ENCODE results near the gene LAMA4.

GRCh38 chr6:112180095-112180820, 74.1 kb downstream of the LAMA4 start:
- no peak for TF ChIP-seq USF2 (IDR thresholded peaks at IDR 0.05)
- peak; percentile 76 for TF ChIP-seq CTCF (IDR thresholded peaks at IDR 0.05)
- no peak for TF ChIP-seq CEBPB (IDR thresholded peaks at IDR 0.05)
- TF ChIP-seq EHMT2 (IDR thresholded peaks at IDR 0.05; ENCODE audit: low read depth): no peak
- TF ChIP-seq CBX2 (IDR thresholded peaks at IDR 0.05; ENCODE audit: borderline replicate concordance, low read depth): no peak
- TF ChIP-seq POLR2A (IDR thresholded peaks at IDR 0.05; ENCODE audit: low read length): no peak

Measured in A549 (cell line).